Right lobe of liver (tissue), 6 donors: ENCODE data around the gene RHOT1. TPM values are rescaled to one million over a fixed set of nuclear protein-coding genes. Genes with fewer than 3 reads are reported as not detected.

Experiments
- ATAC-seq, 4 donors: fragments of 200-7000 bp; cut with Tn5 transposase; one replicate each; pipeline ENCODE4 v1.9.1; 2020; ENCODE audit warnings: mild to moderate bottlenecking in 4 of 4, moderate library complexity in 4 of 4
- DNase-seq, 3 donors: peaks; one replicate each; pipeline ENCODE4 v3.0.0-alpha.2; 2020
- H3K27ac ChIP-seq, 3 donors: fragments of 200-600 bp; one replicate each; pipeline ENCODE4 v1.8.0; 2022
- H3K27me3 ChIP-seq, 2 donors: fragments of 200-600 bp; one replicate each; pipeline ENCODE4 v1.8.0; 2022
- H3K36me3 ChIP-seq, 4 donors: fragments of 200-600 bp; sonication (generic) in 1 of 4; one replicate each; pipeline versions ENCODE4 v1.5.1 to v1.8.0; 2017 to 2022; ENCODE audit warnings: control low read depth in 1 of 4
- H3K4me1 ChIP-seq, 4 donors: fragments of 200-600 bp; sonication (generic) in 1 of 4; one replicate each; pipeline versions ENCODE4 v1.5.1 to v1.8.0; 2017 to 2022; ENCODE audit warnings: control low read depth in 1 of 4
- H3K4me3 ChIP-seq, 3 donors: fragments of 200-600 bp; one replicate each; pipeline ENCODE4 v1.8.0; 2022
- H3K9me3 ChIP-seq, 4 donors: fragments of 200-600 bp; sonication (generic) in 1 of 4; one replicate each; pipeline versions ENCODE4 v1.5.1 to v1.8.0; 2017 to 2022; ENCODE audit warnings: control low read depth in 1 of 4
- CTCF ChIP-seq, 4 donors: fragments of 200-600 bp in 3 of 4; fragments of 450-650 bp in 1 of 4; IDR thresholded peaks; one replicate each; pipeline versions ENCODE4 v1.5.1 to v1.8.0; 2016 to 2022; ENCODE audit warnings: antibody characterized with exemption in 4 of 4, mild to moderate bottlenecking in 2 of 4
- POLR2A ChIP-seq: fragments of 450-650 bp; IDR thresholded peaks from one replicate; pipeline ENCODE4 v1.6.1; 2017; ENCODE audit warnings: antibody characterized with exemption, mild to moderate bottlenecking
- WGBS: methylation state at CpG from one replicate; pipeline ENCODE4 v1.1.6; 2018; ENCODE audit warnings: low coverage, low lambda C conversion rate; ENCODE audit not compliant: insufficient coverage; ENCODE audit errors: missing lambda C conversion rate; 5-methylcytosine and 5-hydroxymethylcytosine counted together
- intact Hi-C, 2 donors: fragments of 100-400 bp; cut with DNase I; formaldehyde crosslinking; loops; one replicate each; pipeline versions ENCODE4 v1.11.2 to v1.14.1; 2022
- total RNA-seq, 6 experiments: library from RNA; depleted of rRNA in 2 of 6; stranded (reverse); fragments of >200 nt in 2 of 6; fragmentation: NEBNext Ultra II Directional in 3 of 6; extraction: Animal tissue kit (Norgen Biotek cat#: 25700) in 3 of 6; gene quantifications; one replicate each; pipeline versions ENCODE4 v1.1.0 to v1.2.4, GENCODE V29; 2016 to 2023
- donor health status: DM: no; HTN: yes; CAD: no.
- donor health status: DM: no; HTN: no; CAD: no.
- donor health status: DM: no; HTN: no; CAD: no.
- donor health status: DM: no; HTN: yes; CAD: no.
- donor health status: DM: no; HTN: yes; CAD: no.

The RHOT1 gene
- total RNA-seq, 6 experiments from 2014 or later, result 12.0 to 24.5 (median 14.2) TPM

- 89% methylated on average over 2 of the region's 2 CpGs for WGBS
- no peaks in the 10 kb centered on the region for H3K9me3 ChIP-seq
- no peaks in the 10 kb centered on the region for H3K36me3 ChIP-seq
- intact Hi-C loops, result no loop called here
- DNase-seq (no peak), ATAC-seq (no peak)
- no peaks in the 10 kb centered on the region for H3K4me1 ChIP-seq
- no peak overlapping the region for H3K4me3 ChIP-seq
- TF ChIP-seq CTCF (IDR thresholded peaks at IDR 0.05), result no peak
- no peak for TF ChIP-seq POLR2A
- no peaks in the 10 kb centered on the region for H3K27me3 ChIP-seq
- no peak overlapping the region for H3K27ac ChIP-seq
Measured at GRCh38 chr17:32235588-32235987, 93.3 kb downstream of the RHOT1 start.

- ATAC-seq (peak; percentile 59 to 75 (median 64)), DNase-seq (no peak)
- Histone ChIP-seq H3K36me3 (no peaks in the 10 kb centered on the region), H3K9me3 (no peaks in the 10 kb centered on the region), H3K27ac (no peak overlapping the region), H3K27me3 (no peaks in the 10 kb centered on the region), H3K4me3 (no peak overlapping the region), H3K4me1 (no peaks in the 10 kb centered on the region)
- intact Hi-C loops, result no loop called here
- TF ChIP-seq POLR2A (no peak), CTCF (IDR thresholded peaks at IDR 0.05) (no peak)
- WGBS, result 27% methylated on average over 2 of the region's 2 CpGs
Measured at GRCh38 chr17:32239456-32239855, 97.2 kb downstream of the RHOT1 start.

DNA sequence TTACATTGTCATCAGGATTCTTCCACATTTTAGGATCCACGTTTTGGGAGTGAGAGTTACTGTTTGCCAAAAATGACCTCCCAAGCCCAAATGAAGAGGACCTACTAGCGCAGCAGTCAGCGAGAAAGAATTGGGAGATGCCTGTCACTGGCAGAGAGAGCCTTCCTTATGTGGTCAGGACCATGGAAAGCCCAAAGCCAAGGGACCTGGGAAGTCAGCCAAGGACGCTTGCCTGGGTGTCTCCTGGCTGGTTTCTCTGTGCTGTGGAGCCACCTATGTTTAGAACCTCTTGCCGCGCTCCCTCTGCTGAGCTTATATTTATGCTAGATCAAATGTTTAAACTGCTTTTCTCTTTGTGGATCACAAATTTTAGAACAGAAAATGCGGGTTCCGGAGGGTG is 98.4 kb downstream of the RHOT1 start:
- DNase-seq (no peak), ATAC-seq (peak in 1 of 4 donors; percentile 44)
- H3K27me3 ChIP-seq, result no peaks in the 10 kb centered on the region
- H3K9me3 ChIP-seq, result no peaks in the 10 kb centered on the region
- no peaks in the 10 kb centered on the region for H3K4me1 ChIP-seq
- no peak for TF ChIP-seq CTCF (IDR thresholded peaks at IDR 0.05)
- no peak for TF ChIP-seq POLR2A
- intact Hi-C loops, result no loop called here
- H3K4me3 ChIP-seq, result no peak overlapping the region
- WGBS, result 81% methylated on average over 8 of the region's 8 CpGs
- no peak overlapping the region for H3K27ac ChIP-seq
- H3K36me3 ChIP-seq, result no peaks in the 10 kb centered on the region

DNA sequence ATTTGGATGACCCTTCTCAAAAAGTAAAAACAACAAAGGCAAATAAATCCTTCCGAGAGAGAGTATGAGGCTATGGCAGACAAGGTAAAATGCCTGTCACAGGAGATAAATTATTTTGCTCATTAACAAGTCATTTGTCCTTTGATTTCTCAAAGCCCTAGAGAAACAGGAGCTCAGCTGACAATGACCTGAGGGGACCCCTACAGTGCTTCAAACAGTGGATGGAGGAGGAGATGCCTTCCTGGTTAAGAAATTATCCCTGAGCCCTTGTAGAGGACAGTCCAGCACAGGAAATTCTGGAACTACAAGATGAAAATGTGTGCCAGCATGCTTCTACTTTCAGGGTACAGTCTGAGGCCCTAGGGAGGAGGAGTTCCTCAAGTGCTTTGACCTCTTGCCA is 99.3 kb downstream of the RHOT1 start:
- intact Hi-C loops, result no loop called here
- ATAC-seq (peak in 3 of 4 donors; percentile 29 to 63 (median 43)), DNase-seq (no peak)
- H3K9me3 ChIP-seq, result no peaks in the 10 kb centered on the region
- no peak overlapping the region for H3K27ac ChIP-seq
- no peak for TF ChIP-seq CTCF (IDR thresholded peaks at IDR 0.05)
- no peak for TF ChIP-seq POLR2A
- H3K27me3 ChIP-seq, result no peaks in the 10 kb centered on the region
- no peaks in the 10 kb centered on the region for H3K36me3 ChIP-seq
- 88% methylated on average over 1 of the region's 1 CpG for WGBS
- no peak overlapping the region for H3K4me3 ChIP-seq
- H3K4me1 ChIP-seq, result no peaks in the 10 kb centered on the region

- intact Hi-C loops, result no loop called here
- Histone ChIP-seq H3K4me1 (no peaks in the 10 kb centered on the region), H3K27me3 (no peaks in the 10 kb centered on the region), H3K9me3 (no peaks in the 10 kb centered on the region), H3K36me3 (no peaks in the 10 kb centered on the region), H3K4me3 (no peak overlapping the region), H3K27ac (no peak overlapping the region)
- ATAC-seq, result no peak
- TF ChIP-seq CTCF (IDR thresholded peaks at IDR 0.05), result no peak
- no peak for TF ChIP-seq POLR2A
- WGBS, result 83% methylated on average over 3 of the region's 3 CpGs
- no peak for DNase-seq
Measured at GRCh38 chr17:32249475-32249874, 107.2 kb downstream of the RHOT1 start.
